Measurements from ENCODE around the gene LETM1. TPM values are rescaled to one million over a fixed set of nuclear protein-coding genes. Genes with fewer than 3 reads are reported as not detected.

Gene LETM1
- total RNA-seq, 1 donor from 2014 or later = 65.3 TPM

DNA sequence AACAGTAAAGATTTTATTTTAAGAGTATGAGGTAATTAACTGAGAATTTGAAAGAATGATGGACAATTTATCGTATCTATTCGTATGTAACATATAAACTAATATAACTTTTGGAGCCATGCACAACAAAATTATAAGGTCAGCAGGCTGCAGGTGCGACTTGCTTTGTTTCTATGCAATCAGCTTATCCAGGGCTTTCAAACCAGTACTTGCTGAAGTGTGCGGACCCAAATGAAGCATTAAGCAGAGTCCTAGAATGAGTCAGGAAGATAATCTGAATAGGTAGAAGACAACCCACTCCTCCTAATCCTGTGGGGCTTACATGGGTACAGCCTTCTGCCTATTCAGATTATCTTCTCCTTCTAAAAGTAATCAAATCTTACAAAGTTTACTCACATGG lies 17.3 kb upstream of the LETM1 start:
- DNase-seq (ENCODE audit: extremely low read depth, low read depth, low spot score) = no peak

DNA sequence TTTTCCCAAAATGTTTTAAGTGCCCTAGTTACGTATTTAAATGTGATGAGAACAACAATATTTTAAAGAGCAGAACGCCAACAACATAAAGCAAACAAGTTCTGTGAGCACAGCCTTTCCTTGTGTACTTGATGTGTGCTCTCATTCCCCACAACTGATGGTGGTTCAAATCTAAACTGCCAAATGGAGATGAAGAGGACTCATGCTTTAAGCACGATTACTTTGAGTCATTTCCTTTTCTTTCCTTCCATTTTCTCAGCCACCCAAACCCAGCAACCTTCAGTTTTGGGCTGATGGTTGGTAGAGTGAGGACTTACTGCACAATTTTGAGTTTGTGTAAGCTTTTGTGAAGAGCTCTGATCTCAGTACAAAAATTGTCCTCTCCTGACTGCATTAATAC lies 16.9 kb upstream of the LETM1 start:
- no peak for DNase-seq (ENCODE audit: extremely low read depth, low read depth, low spot score)

DNA sequence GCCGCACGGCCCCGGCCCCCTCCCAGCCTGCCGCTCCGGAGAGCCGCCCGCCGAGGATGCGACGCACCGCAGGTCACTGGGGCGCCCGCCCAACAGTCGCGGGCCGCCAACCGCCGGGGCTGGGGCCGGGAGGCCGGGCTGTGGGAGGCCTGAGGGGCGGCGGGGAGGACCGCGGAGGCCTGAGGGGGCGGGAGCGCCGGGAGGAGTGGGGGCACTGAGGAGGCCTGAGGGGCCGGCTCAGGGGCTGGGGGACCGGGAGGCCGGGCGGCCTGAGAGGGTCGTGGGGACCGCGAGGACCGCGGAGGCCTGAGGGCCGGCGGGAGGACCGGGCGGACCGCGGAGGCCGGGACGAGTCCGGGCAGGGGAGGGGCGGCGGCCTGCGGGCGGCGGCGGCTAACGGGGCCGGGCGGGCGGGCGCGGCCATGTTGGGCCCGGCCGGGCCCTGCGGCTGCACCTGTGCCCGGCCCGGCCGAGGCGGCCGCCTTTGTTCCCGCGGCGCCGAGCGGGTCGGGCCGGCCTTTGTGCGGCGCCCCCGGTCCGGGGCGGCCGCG lies 15.6 kb upstream of the LETM1 start:
- DNase-seq (ENCODE audit: extremely low read depth, low read depth, low spot score) = no peak

DNA sequence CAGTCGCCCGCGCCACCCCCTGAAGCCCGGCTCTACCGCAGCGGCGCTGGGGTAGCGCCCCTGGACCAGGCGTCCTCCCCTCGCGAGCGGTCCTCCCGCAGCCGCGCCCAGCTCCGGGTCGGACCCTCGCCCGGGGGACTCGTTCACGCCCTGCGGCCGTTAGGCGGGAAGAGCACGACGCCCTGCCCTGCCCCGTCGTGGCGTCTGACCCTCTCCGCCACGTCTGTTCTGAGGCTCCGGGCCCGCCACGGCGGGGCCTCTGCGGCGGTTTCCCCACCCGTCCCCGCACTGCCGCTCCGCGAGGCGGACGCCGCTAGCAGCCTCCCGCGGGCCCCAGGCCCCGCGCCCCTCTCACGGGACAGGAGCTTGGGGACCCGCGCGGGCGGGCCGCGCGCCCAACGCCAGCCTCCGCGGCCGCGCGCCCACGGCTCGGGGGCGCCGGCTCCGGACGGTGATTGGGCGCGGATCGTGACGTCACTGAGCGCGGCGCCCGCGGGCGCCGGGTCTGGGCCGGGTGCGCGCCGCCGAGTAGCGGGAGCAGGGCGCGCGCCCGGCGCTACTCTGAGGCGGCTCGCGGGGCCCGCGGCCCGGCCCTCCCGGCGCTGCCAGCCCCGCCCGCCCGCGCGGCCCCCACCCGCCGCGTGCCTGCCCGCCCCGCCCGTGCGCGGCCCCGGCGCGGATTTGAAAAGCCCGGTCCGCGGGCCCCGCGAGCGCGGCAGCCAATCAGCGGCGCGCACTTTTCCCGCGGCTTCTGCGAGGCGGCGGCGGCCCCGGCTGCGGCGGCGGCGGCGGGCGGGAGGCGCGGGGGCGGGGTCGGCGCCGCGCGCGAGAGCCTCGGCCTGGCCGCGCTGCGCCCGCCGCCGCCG lies 14.9 kb upstream of the LETM1 start, which contains the start of gene NSD2:
Gene NSD2 (plus strand): TSS at position 816 of the 866 bp plus-strand sequence. CDS start 29,262 bp downstream, outside the sequence.
- DNase-seq (ENCODE audit: extremely low read depth, low read depth, low spot score) = no peak

DNA sequence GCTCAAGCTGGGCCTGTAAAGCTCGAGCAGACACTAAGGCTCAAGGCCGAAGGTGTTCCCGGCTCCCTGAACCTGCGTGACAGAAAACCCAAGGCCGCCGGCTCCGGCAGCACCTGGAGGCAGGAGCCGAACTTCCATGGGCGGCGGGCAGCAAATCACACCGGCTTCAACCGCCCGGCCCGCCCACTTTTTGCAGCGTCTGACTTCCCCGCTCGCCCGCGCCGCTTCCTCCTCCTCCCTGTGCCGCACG lies 14.3 kb upstream of the LETM1 start:
- no peak for DNase-seq (ENCODE audit: extremely low read depth, low read depth, low spot score)

DNA sequence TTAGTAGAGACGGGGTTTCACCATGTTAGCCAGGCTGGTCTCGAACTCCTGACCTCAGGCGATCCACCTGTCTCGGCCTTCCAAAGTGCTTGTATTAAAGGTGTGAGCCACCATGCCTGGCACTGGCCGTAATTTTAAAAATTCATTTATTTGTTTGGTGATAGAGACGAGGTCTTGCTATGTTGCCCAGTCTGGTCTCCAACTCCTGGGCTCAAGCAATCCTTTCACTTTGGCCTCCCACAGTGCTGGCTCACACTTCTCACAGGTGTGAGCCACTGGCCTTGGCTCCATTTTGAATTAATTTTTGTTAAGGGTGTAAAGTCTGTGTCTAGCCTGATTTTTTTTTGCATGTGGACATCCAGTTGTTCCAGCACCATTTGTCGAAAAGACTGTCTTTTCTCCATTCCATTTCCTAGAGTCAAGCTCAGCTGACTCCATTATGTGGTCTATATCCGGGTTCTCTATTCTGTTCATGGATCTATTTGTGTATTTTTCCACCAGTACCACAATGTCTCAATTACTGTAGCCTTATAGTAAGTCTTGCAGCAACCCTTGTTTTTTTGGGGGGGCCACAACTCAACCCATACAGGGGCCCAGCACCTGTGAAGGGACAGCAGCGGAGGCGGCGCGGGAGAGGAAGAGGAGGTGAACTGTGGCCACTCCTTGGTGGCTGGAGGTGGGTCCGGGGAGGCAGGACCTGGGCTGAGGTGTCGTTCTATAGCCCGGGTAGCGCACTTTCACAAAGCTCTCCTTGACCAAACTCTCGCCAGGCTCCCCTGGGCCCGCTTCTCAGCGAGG lies 13.8 kb upstream of the LETM1 start:
- DNase-seq (ENCODE audit: extremely low read depth, low read depth, low spot score) = no peak

DNA sequence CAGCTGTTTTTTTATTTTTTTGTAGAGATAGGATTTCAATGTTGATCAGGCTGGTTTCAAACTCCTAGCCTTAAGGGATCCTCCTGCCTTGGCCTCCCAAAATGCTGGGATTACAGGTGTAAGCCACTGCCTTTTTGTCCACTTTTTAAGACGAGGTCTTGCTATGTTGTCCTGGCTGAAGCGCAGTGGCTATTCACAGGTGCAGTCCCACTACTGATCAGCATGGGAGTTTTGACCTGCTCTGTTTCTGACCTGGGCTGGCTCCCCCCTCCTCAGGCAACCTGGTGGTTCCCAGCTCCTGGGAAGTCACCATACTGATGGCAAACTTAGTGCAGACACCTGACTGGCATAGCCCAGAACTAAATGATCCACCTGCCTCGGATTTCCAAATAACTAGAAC lies 13.0 kb upstream of the LETM1 start:
- DNase-seq (ENCODE audit: extremely low read depth, low read depth, low spot score) = no peak

DNA sequence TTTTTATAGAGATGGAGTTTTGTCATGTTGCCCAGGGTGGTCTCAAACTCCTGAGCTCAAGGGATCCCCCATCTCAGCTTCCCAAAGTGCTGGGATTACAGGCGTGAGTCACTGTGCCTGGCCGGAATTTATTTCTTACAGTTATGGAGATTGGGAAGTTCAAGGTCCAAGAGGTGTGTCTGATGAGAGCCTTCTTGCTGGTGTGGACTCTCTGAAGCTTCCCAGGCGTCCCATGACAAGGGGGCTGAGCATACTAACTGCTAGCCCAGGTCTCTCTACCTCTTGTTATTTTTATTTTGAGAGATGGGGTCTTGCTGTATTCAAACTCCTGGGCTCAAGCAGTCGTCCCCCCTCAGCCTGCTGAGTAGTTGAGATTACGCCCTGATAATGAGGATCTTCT lies 12.3 kb upstream of the LETM1 start:
- no peak for DNase-seq (ENCODE audit: extremely low read depth, low read depth, low spot score)

DNA sequence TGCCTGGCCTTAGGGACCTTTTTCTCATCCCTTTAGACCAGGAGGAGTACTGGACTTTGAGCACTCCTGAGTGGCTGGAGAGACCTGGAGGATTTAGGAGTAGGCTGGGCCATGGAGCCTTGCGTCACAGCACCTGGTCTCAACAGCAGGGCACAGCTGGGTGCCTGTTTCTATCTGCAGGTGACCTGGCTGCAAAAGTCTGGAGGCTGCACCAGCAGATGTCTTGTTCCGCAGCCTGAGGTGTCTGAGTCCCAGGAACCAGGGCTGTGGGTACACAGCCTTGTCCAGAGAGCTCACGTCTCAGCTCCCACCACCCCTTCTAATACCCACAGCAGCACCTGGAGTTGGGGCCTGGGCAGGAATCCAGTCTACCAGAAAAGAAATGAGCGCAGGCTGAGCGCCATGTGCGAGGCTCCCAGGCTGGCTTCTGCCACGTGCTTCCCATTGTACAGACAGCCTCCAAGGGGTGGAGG lies 10.3 kb upstream of the LETM1 start:
- no peak for DNase-seq (ENCODE audit: extremely low read depth, low read depth, low spot score)

DNA sequence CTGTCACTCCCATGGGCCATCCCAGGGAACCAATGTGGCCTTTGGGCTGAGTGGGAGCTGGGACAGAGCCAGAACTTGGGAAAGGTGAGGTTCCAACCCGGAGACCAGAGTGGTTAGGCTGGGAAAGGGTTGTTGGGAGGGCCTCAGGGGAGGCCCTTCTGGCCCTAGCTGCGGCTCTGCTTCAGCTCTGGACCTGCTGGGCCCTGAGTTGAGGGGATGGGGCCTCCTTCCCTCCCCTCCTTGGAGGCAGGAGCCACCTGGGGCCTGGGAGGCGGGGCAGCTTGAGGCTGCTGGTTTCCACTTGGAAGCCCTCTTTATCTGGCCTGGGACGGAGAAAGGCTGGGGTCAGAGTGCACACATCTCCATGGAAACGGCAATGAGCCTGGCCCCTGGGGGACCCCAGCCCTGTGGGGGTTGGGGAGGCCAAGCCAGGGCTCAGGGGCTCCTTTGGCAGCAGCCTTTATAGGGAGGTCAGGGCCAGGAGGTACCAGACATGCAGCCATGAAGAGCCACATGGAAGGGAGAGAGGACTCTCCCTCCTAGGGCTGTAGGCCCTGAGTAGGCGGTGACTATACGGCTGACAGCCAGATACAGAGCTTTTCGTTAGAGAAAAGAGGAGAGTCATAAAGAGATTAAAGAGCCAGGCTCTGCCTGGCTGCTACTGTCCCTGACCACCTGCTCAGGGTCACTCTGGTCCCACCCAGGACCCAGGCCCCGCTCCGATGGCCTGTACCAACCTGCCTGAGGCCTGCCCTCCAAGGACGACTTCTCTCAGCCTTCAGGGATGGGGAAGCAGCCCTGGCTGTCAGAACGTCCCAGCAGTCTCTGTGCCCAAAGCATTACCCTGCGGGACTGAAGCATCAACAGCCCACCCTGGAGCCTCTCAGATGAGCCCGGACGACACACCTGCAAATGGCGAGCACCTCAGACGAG lies 8.4 kb upstream of the LETM1 start:
- no peak for DNase-seq (ENCODE audit: extremely low read depth, low read depth, low spot score)

DNA sequence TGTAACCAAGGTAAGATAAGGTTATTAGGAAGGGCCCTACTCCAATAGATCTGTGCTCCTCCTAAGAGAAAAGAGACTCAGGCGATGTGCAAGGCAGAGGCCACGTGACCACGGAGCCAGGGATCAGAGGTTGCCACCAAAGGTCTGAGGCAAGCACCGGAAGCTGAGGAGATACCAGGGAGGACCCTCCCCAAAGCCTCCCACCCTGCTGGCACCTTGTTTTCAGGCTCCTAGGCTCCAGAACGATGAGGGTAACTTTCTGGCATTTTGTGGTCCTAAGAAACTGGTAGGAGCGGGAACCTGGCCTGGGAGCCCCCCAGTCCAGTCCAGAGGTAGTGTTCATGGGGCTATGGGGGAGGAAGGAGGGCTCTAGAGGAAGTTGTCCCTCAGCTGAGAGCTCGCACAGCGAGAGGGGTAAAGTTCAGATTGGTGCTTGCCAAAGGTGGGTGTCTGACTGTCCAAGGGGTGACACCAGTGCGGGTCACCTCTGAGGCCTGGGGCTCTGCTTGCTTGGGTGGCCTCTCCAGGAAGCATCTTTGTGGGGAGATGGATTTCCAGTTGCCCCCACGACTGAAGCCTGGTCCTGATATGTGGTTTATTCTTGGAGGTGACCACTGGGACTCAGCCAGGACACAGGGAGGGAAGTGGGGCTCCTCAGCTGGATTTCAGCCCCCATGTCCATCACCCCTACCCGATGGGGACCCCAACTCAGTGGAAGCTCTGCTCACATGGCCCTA lies 7.5 kb upstream of the LETM1 start:
- DNase-seq (ENCODE audit: extremely low read depth, low read depth, low spot score) = no peak

DNA sequence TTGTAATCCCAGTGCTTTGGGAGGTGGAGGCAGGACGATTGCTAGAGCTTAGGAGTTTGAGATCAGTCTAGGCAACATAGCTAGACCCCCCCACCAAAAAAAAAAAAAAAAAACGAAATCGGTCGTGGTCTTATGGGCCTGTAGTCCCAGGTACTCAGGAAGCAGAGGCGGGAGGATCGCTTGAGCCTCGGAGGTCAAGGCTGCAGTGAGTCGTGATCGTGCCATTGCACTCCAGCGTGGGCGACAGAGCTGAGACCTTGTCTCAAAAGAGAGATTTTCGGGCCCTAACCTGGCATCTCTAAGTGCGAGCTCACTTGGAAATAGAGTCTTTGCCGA lies 7.0 kb upstream of the LETM1 start:
- DNase-seq (ENCODE audit: extremely low read depth, low read depth, low spot score) = no peak

DNA sequence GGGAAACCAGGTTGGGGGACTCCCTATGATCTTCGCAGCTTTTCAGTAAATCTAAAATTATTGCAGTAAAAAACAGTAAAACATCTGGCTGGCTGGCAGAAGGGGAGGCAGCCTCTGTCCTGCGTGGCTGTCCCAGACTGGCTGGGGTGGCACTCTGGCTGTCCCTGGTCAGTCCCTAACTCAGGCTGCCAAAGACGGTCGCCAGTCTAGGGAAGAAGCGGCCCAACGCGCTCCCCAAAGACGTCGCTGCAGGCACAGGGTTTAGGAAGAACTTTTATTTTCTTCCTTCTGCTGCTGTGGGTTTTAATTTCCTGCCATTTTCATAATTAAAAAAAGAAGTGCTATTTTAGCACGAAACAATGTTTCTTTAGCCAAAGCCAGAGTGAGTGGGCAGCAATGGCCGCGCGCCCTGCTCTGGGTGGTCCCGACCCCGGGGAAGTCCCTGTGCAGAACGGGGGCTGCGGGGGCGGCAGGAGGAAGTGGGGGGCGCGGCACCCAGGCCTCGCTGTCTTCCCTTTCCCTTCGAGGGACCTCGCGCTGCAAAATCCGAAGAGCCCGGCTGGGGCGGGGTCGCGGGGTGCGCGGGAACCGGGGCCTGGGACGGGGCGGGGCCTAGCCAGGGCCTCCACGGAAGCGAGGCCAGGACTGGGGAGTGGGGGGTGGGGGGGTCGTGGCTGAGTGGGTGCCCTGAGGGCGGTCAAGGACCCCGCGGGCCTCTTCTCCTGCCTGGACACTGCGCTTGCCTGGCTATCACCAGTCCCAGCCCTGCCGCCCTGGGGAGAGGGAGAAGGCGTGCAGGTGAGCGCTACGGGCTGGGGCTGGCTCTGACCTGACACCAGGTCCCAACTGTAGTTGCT lies 6.3 kb upstream of the LETM1 start:
- no peak for DNase-seq (ENCODE audit: extremely low read depth, low read depth, low spot score)

DNA sequence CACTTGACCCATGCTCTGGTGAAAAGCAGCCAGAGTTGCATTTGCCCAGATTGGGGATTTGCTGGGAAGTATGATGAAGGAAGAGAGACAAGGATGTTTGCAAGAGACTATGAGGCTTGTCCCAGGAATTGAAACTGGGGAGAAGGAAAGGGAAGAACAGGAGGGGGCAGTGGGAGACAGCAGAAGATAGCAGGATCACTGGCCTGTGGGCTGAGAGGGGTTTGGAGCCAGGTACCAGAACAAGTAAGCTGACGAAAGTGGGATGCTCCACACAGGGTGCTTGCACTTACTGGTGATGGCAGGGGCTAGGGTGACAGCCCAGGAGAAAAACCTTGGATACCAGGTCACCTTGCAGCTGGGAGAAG lies 3.4 kb upstream of the LETM1 start:
- no peak for DNase-seq (ENCODE audit: extremely low read depth, low read depth, low spot score)

DNA sequence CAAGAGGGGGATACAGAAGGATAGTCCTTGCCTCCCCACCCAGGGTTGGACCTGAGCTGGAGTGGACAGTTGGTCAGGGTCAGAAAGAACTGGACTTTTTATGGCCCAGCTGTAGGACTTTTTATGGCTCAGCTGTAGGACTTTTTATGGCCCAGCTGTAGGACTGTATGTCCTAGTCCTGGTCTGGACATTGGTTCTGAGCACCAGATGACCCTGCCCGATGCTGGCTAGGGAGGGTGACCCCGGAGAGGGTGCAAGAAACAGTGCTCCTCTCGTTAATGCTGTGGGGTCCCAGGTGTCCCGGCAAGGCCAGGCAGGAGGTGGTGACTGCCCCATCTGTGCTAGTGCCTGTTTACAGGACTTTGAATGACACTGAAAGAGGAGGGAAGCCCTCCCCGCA lies 2.0 kb upstream of the LETM1 start:
- no peak for DNase-seq (ENCODE audit: extremely low read depth, low read depth, low spot score)

DNA sequence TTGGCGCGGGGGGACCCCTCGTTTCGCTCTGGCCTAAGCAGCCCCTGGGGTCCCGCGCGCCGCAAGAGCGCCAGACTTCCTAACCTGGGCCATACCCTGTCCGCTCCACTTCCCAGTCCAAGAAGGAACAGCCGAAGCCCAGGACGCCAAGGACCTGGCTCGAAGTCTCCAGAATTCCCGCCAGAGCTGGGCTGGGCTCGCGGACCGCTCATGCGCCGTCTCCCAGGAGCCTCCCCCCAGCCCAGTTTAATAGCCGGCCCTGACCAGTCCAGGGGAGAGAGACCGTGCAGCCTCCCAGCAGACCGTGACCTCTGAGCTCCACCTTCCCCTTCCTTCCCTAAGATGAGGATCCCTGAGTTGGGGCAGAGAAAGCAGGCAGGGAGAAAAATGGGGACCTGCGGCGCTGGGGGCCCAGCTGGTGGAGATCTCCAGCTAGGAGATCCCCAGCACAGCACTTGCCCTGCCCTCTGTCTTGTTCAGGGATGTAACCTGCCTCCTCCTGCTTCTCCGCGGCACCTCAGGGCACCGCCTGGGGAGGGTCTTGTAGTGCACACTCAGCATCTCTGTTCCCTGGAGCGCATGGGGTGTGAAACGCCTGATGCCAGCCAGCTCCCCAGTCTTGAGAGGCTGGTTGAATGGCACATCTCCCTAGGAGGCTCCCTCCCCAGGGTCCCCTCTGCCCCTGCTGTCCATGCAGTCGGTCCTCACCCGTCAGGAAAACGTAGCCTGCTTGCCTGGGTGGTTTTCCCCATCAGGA lies 1.2 kb upstream of the LETM1 start:
- DNase-seq (ENCODE audit: extremely low read depth, low read depth, low spot score) = no peak

DNA sequence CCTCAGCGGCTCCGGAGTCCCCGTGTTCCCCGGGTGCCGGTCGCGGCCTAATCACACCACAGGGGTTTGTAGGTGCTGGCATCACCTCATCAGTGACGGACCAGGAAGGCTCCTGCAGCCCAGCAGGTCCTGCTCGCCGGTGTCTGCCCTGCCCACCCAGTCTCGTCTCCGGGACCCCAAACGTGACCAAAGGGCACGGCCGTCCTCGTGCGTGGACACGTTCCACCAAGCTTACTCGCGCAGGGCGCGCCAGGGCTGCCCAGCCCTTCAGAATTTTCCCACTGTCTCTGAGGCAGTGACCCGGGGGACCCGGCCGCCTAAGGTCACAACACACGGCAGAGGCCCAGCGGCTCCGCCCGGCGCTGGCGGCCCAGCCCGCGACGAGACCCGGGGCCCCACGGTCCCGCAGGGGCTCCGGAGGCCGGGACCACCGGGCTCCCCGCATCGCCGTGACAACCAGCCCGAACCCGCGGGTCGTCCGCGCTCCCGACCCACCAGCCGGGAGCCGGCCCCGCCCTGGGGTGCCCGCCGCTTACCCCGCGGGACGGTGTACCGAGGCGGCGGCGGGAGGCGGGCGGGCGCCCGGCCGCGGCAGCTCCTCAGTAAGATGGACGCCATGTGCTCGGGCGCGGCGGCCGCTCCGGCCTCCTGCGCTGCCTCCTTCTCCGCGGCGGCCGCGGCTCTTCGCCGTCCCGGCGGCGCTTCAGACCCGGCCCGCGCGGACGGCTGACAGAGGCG lies 454 bp downstream of the LETM1 start:
- no peak for DNase-seq (ENCODE audit: extremely low read depth, low read depth, low spot score)

DNA sequence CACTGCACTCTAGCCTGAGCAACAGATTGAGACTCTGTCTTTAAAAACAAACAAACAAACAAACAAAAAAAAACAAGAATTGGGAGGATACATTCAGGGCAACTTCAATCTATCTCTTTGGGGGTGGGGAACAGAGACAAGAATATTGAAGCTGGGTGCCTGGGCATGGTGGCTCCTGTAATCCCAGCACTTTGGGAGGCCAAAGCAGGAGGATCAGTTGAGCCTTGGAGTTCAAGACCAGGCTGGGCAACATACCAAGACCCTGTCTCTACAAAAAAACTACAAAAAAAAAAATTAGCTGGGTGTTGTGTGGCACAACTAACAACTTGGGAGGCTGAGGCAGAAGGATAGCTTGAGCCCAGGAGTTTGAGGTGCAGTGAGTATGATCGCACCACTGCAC lies 1.2 kb downstream of the LETM1 start:
- DNase-seq (ENCODE audit: extremely low read depth, low read depth, low spot score) = no peak
